OCI-LY1 (cell line): Measurements from ENCODE around the gene ZNF444.

Experiments used
- CTCF ChIP-seq: fragments of 200-600 bp; sonication (generic), shearing (Covaris generic); IDR thresholded peaks from 2 replicates; pipeline ENCODE4 v1.5.1; 2017; ENCODE audit warnings: mild to moderate bottlenecking, antibody characterized with exemption, low read length, moderate library complexity, mixed read lengths
- EZH2 ChIP-seq: fragments of 200-600 bp; sonication (generic), shearing (Covaris generic); IDR thresholded peaks from 2 replicates; pipeline ENCODE4 v1.8.0; 2017; ENCODE audit warnings: borderline replicate concordance, mixed run types, mild to moderate bottlenecking, antibody characterized with exemption, low read length, moderate library complexity, mixed read lengths

GRCh38 chr19:56140583-56141416 lies at the start of gene ZNF444:
- TF ChIP-seq CTCF (no peak), EZH2 (no peak)
